Esophagus muscularis mucosa (tissue), 3 donors: ENCODE data around the gene ZEB2.

ENCODE experiments used
- POLR2A ChIP-seq: fragments of 450-650 bp; IDR thresholded peaks from one replicate; pipeline ENCODE4 v1.6.1; 2017; ENCODE audit warnings: antibody characterized with exemption, moderate library complexity, mild to moderate bottlenecking, low read depth
- TF ChIP-seq, protein P1 (sequence below), 3 experiments: fragments of 200-600 bp in 2 of 3; fragments of 450-650 bp in 1 of 3; sonication (generic) in 2 of 3; IDR thresholded peaks; one replicate each; pipeline ENCODE4 v1.5.1; 2017 to 2019; ENCODE audit warnings: antibody characterized with exemption in 3 of 3, mild to moderate bottlenecking in 2 of 3, moderate library complexity in 1 of 3

DNA sequence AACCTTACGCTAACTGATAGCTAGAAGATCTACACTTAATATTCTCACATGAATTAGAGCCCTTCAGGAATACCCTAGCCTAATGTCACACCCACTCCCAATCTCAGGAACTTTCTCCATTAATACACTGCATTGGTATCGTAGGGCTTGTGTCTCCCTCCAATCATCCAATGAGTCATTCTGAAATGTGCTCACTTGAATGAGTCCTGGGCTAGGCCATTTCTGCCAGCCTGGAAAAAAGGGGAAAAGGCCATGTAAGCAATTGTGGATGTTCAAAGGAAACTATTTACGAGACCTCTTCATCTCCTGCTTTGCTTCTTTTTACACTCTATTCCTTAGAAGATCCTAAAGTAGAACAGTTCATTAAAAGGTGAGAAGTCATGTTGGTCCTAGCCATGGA lies 18.8 kb downstream of the ZEB2 start:
- TF ChIP-seq, protein P1, sequence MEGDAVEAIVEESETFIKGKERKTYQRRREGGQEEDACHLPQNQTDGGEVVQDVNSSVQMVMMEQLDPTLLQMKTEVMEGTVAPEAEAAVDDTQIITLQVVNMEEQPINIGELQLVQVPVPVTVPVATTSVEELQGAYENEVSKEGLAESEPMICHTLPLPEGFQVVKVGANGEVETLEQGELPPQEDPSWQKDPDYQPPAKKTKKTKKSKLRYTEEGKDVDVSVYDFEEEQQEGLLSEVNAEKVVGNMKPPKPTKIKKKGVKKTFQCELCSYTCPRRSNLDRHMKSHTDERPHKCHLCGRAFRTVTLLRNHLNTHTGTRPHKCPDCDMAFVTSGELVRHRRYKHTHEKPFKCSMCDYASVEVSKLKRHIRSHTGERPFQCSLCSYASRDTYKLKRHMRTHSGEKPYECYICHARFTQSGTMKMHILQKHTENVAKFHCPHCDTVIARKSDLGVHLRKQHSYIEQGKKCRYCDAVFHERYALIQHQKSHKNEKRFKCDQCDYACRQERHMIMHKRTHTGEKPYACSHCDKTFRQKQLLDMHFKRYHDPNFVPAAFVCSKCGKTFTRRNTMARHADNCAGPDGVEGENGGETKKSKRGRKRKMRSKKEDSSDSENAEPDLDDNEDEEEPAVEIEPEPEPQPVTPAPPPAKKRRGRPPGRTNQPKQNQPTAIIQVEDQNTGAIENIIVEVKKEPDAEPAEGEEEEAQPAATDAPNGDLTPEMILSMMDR (IDR thresholded peaks at IDR 0.05), result no peak
- TF ChIP-seq POLR2A, result no peak
